ENCODE data around the gene BTBD17.

The BTBD17 gene

GRCh38 chr17:74358697-74359096, 3.0 kb downstream of the BTBD17 start:
- DNase-seq, result no peak

DNA sequence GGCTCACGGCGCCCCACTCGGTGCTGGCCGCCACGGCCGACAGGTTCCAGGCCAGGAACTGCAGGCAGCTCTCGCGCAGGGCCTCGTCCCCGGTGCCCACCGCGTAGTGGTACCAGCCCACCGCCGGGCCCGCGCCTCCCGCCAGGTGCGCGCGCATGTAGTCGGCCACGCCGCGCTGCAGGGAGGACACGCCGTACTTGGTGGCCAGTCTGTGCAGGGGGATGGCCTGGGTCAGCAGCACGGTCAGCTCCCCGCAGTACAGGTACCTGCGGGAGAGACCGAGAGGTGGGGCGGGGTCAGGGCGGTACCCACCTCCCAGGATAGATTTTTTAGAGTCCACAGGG, 4.2 kb downstream of the BTBD17 start:
- DNase-seq, result no peak

DNA sequence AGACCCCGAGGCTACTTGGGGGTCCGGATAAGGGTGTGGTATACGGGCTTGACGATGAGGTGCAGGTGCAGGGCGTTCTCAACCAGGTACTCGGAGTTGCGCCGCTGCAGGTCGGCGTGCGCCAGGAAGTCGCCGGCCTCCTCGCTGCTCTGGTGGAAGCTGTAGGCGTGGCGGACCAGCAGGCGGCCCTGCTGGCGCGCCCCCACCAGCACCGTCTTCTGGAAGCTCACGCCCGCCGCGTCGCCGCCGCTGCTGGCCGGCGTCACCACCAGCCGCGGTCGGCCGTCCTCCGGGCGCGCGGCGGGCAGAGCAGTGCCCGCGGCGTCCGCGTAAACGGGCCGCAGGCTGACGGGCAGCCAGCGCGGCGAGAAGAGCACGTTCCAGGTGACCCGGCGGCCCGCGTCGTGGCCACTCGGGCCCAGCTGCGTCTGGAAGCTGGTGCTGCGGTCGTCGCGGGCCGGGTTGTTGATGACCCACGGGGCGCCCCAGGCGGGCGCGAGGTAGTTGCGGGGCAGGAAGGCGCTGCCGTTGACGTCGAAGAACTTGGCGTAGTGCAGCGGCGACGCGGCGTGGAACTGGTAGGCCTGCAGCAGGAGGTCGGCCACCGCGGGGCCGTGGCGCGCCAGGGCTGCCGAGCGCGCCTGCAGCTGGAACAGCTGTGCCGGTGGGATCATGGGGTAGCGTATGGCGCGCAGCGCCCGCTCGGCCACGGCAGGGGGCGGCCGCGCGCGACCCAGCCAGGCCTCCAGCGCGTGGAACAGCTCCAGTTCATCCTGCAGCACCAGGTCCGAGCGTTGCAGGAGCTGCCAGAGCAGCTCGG, 4.8 kb downstream of the BTBD17 start:
- no peak for DNase-seq

GRCh38 chr17:74355065-74355464, 6.6 kb downstream of the BTBD17 start:
- DNase-seq, result no peak

DNA sequence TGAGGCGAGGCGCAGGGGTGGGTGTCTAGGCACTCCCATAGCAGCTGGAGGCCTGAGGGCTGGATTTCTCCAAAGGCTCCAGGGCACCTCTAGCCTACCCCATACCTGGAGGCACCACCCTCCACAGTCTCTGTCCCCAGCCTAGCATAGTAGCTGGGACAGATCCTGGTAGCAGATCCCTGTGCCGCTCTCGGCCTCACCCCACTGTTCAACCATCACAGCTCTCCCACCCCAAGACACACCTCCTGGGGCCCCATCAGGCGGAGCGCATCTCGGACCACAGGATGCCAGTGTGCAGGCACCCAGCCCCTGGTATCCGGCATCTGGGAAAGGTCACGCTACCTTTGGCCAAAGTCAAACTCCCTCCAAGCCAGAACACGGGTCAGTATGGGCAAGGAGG, 7.1 kb downstream of the BTBD17 start:
- DNase-seq, result no peak

GRCh38 chr17:74354123-74354522, 7.5 kb downstream of the BTBD17 start:
- peak; percentile 16 to 23 for DNase-seq

DNA sequence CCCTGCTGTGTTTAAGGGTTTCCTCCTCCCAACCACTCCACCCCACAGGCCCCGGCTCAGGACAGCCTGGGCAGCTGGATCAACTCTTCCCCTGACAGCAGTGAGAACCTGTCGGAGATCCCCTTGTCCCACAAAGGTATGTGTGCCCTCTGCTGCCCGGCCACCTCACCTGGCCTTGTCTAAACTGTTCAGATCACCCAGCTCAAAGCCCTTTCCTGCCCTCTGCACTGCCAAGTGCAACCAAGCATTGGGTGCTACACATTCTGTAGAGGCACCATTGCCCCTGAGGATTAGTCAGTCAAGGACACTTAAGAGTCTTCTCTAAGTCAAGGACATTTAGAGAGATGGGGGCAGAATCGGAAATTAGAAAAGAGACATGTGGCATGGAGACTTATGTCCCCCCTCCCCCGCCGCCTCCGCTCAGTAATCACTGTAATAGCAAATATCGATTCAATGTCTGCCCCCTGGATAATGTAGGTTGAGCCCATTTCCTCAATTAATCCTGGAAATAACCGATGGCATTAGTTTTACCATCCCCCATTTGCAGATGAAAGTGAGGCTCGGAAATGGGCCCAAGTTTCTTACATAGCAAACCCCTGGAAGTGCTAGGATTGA, 8.1 kb downstream of the BTBD17 start:
- DNase-seq, result no peak

DNA sequence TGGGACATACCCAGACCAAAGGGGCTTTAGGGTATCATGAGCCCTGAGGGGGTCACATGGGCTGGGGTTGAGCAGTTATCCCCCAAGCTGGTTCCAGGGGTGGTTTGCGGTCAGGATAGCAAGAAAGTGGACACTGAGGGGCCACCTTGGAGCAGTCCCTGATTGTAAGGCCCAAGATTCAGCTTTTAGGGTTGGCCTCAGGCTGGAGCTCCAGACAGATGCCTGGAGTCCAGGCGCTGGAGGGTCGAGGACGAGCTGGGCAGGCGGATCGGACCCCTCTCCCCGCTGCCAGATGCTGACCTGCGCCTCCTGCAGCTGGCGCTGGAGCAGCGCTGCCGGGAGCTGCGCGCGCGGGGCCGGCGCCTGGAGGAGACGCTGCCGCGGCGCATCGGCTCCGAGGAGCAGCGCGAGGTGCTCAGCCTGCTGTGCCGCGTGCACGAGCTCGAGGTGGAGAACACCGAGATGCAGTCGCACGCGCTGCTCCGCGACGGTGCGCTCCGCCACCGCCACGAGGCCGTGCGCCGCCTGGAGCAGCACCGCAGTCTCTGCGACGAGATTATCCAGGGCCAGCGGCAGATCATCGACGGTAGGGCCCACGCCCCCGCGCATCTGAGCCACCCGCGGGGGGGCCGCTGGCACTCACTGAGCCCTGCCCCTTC, 10.0 kb downstream of the BTBD17 start:
- no peak for DNase-seq

GRCh38 chr17:74350486-74350885, 11.2 kb downstream of the BTBD17 start:
- DNase-seq, result no peak

DNA sequence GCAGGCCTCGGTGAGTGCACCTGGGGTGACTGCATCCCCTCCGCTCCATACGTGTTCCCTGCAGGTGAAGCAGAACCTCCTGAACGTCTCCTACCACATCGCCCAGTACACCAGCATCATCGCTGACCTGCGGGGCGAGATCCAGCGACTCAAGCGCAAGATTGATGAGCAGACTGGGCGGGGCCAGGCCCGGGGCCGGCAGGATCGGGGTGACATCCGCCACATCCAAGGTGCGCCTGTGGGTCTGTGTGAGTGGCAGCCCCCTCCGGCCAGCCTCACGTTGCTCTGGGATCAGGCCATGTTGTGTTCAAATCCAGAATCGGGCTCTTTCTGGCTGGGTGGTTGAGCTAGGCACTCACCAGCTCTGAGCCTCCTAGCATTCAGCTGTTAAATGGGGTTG, 12.5 kb downstream of the BTBD17 start:
- DNase-seq, result no peak

DNA sequence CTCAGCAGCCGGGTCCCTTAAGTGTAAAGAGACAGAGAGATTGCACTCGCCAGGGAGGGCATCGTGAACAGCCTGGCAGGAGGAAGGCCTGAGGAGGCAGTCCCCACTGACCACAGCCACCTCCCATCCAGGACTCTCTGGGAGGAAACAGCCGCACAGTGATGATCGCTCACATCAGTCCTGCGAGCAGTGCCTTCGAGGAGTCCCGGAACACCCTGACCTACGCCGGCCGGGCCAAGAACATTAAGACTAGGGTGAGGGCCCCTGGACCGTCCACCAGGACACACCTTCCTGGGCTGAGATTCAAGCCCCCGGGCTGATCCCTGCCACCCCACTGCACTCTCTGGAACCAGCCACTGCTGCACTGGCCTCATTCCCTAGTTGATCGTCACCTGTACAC, 14.0 kb downstream of the BTBD17 start:
- DNase-seq, result no peak

- DNase-seq, result no peak
Observed at GRCh38 chr17:74345433-74346241, 16.0 kb downstream of the BTBD17 start.

- no peak for DNase-seq
Observed at GRCh38 chr17:74344658-74345057, 17.0 kb downstream of the BTBD17 start.

DNA sequence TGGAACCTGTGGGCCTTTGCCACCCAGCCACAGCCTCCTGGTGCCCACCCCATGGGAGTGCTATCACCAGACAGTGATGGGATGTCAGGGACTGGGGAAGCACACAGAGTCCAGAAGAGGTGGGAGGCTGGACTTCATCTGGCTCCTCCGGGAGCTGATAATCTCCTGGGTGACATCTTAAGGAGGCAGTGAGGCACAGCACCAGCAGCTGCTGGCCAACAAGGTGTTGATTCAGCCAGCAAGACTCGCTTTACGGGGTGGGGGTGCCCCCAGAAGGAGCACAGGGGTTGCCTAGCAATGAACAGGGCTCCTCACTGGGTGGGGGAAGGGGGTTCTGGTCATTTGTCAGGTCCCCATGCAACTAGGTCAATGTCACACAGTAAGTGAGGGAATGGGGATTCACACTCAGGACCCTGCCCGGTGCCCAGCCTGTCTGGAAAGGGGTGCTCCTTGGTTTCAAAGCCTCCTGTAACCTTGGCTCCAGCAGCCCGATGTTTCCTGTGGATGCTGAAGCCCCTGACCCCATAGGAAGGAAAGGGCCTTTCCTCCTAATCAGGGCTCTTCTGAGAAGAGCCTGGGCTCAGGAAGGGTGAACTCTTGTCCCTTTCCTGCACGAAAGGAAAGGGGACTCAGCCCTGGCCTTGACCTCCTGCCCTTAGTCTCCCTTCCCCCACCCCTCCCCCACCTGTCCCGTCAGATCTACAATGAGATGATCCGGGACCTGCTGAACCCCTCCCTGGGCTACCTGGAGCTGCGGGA, 18.0 kb downstream of the BTBD17 start:
- DNase-seq, result no peak

GRCh38 chr17:74343121-74343520, 18.5 kb downstream of the BTBD17 start:
- no peak for DNase-seq

- DNase-seq, result no peak
Observed at GRCh38 chr17:74342224-74342623, 19.4 kb downstream of the BTBD17 start.

GRCh38 chr17:74340470-74341023, 21.1 kb downstream of the BTBD17 start:
- DNase-seq, result no peak

DNA sequence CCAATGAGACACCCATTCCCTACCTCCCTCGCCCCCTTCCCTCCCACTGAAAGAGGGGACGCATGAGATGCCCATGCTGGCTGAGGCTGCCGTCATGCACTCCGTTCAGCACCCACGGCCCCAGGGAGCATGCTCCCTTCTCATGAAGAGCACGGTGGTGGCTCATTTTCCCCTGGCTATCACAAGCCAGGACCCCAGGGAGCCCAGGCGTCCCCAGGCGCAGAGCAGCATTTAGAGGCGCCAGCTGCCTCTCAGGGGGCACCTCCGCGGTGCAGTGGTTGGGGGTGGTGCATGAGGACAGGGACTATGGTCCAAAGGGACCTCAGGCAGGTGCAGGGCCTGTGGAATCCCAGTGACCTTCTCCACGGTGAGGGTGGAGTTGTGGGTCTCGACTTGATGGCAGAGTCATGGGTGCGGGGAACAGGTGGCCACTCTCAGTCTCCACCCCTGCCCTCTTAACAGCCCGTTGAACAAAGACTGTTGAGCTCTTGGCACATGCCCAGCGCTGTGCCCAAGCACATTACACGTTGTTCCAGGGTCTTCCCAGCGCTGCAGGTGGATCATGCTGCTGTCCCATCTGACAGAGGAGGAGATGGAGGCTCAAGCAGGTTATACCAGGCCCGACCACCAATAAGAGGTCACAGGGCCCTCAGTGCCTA, 22.0 kb downstream of the BTBD17 start:
- DNase-seq, result no peak

GRCh38 chr17:74337834-74338500, 23.7 kb downstream of the BTBD17 start:
- DNase-seq, result no peak

GRCh38 chr17:74336307-74336706, 25.4 kb downstream of the BTBD17 start:
- DNase-seq, result no peak

- DNase-seq, result no peak
Observed at GRCh38 chr17:74335529-74336062, 26.1 kb downstream of the BTBD17 start.
